Mucosa of descending colon (tissue), 3 donors: Measurements from ENCODE around the gene VIPR2. TPM values are rescaled to one million over a fixed set of nuclear protein-coding genes. Genes with fewer than 3 reads are reported as not detected.
A peak's percentile ranks its signal among the peaks of the same experiment; 100 is the strongest.

ENCODE experiments used
- ATAC-seq: fragments of 200-7000 bp; cut with Tn5 transposase; one replicate; pipeline ENCODE4 v1.9.1; 2020; ENCODE audit warnings: mild to moderate bottlenecking, moderate library complexity
- DNase-seq, 3 donors: peaks; one replicate each; pipeline ENCODE4 v3.0.0-alpha.2; 2020
- H3K36me3 ChIP-seq: fragments of 200-600 bp; one replicate; pipeline ENCODE4 v1.8.0; 2021; ENCODE audit warnings: low read depth, mild to moderate bottlenecking
- H3K4me1 ChIP-seq: fragments of 200-600 bp; one replicate; pipeline ENCODE4 v1.8.0; 2021; ENCODE audit warnings: low read depth, mild to moderate bottlenecking
- H3K4me3 ChIP-seq: fragments of 200-600 bp; one replicate; pipeline ENCODE4 v1.8.0; 2021; ENCODE audit warnings: mild to moderate bottlenecking
- H3K9me3 ChIP-seq: fragments of 200-600 bp; one replicate; pipeline ENCODE4 v1.8.0; 2021; ENCODE audit warnings: mild to moderate bottlenecking
- CTCF ChIP-seq: fragments of 200-600 bp; IDR thresholded peaks from one replicate; pipeline ENCODE4 v1.8.0; 2022; ENCODE audit warnings: antibody characterized with exemption, mild to moderate bottlenecking
- intact Hi-C, 2 donors: fragments of 100-400 bp; cut with DNase I in 1 of 2; cut with micrococcal nuclease in 1 of 2; formaldehyde crosslinking; loops; one replicate each; pipeline versions ENCODE4 v1.11.0 to v1.11.1; 2022; cut with DNase I, micrococcal nuclease
- total RNA-seq, 3 donors: library from RNA; stranded (reverse); fragmentation: NEBNext Ultra II Directional in 2 of 3; extraction: Animal tissue kit (Norgen Biotek cat#: 25700) in 2 of 3; gene quantifications; one replicate each; pipeline versions ENCODE4 v1.2.1 to v1.2.4, GENCODE V29; 2021 to 2023
- donor health status: DM: no; HTN: no; CAD: no; lungs with moderate emphysema.
- donor health status: DM: no; HTN: no; CAD: no.
- donor health status: DM: no; HTN: yes; CAD: no.

The VIPR2 gene
- total RNA-seq, 3 donors from 2014 or later, result 0.58 to 19.8 (median 2.4) TPM

GRCh38 chr7:159013181-159013690 is 131.4 kb downstream of the VIPR2 start:
- Histone ChIP-seq H3K36me3 (no peaks in the 10 kb centered on the region), H3K4me1 (peaks cover 9% of the 10 kb centered on the region), H3K9me3 (no peaks in the 10 kb centered on the region), H3K4me3 (no peak overlapping the region)
- DNase-seq, result peak in 1 of 3 donors; percentile 44
- ATAC-seq, result no peak
- intact Hi-C loops, result no loop called here
- no peak for TF ChIP-seq CTCF

- no peak overlapping the region for H3K4me3 ChIP-seq
- ATAC-seq, result peak; percentile 71
- peaks cover 9% of the 10 kb centered on the region for H3K4me1 ChIP-seq
- H3K9me3 ChIP-seq, result no peaks in the 10 kb centered on the region
- peak; percentile 64 to 72 (median 69) for DNase-seq
- TF ChIP-seq CTCF, result no peak
- H3K36me3 ChIP-seq, result no peaks in the 10 kb centered on the region
- intact Hi-C loops, result no loop called here
Observed at GRCh38 chr7:159012353-159013069, 132.2 kb downstream of the VIPR2 start.

- ATAC-seq (no peak), DNase-seq (peak in 1 of 3 donors; percentile 4)
- no peaks in the 10 kb centered on the region for H3K9me3 ChIP-seq
- H3K4me3 ChIP-seq, result no peak overlapping the region
- intact Hi-C loops, result no loop called here
- no peaks in the 10 kb centered on the region for H3K36me3 ChIP-seq
- H3K4me1 ChIP-seq, result peaks cover 9% of the 10 kb centered on the region
- TF ChIP-seq CTCF, result no peak
Observed at GRCh38 chr7:159011722-159012022, 133.0 kb downstream of the VIPR2 start.

GRCh38 chr7:159010937-159011721 is 133.5 kb downstream of the VIPR2 start:
- Histone ChIP-seq H3K4me3 (no peak overlapping the region), H3K4me1 (peaks cover 9% of the 10 kb centered on the region), H3K36me3 (no peaks in the 10 kb centered on the region), H3K9me3 (no peaks in the 10 kb centered on the region)
- DNase-seq (peak in 1 of 3 donors; percentile 23), ATAC-seq (no peak)
- intact Hi-C loops, result no loop called here
- TF ChIP-seq CTCF, result no peak

- no peak for TF ChIP-seq CTCF
- no peak overlapping the region for H3K4me3 ChIP-seq
- intact Hi-C loops, result no loop called here
- H3K36me3 ChIP-seq, result no peaks in the 10 kb centered on the region
- H3K9me3 ChIP-seq, result no peaks in the 10 kb centered on the region
- DNase-seq (peak in 1 of 3 donors; percentile 27), ATAC-seq (no peak)
- H3K4me1 ChIP-seq, result peaks cover 9% of the 10 kb centered on the region
Observed at GRCh38 chr7:159010411-159010810, 134.3 kb downstream of the VIPR2 start.
